Liver (tissue), 9 donors: ENCODE results near the gene KLK10. TPM values are rescaled to one million over a fixed set of nuclear protein-coding genes. Genes with fewer than 3 reads are reported as not detected.

Experiments
- DNase-seq: peaks from one replicate; pipeline ENCODE4 v3.0.0-alpha.2; 2017; ENCODE audit warnings: low spot score
- H3K27ac ChIP-seq, 2 donors: one replicate each; pipeline ENCODE4 v1.7.0; 2013; ENCODE audit warnings: inconsistent platforms in 2 of 2, low read length in 2 of 2, control low read depth in 1 of 2, low read depth in 1 of 2, mild to moderate bottlenecking in 1 of 2
- H3K27me3 ChIP-seq, 4 donors: one replicate each; pipeline versions ENCODE4 v1.6.1 to v1.7.0; 2013; ENCODE audit warnings: low read length in 3 of 4, inconsistent platforms in 1 of 4, mild to moderate bottlenecking in 1 of 4, moderate library complexity in 1 of 4; ENCODE audit not compliant: control insufficient read depth in 4 of 4, insufficient read depth in 4 of 4
- H3K36me3 ChIP-seq, 4 donors: one replicate each; pipeline versions ENCODE4 v1.6.1 to v1.7.0; 2013; ENCODE audit warnings: low read length in 3 of 4, mild to moderate bottlenecking in 3 of 4, low read depth in 1 of 4, moderate library complexity in 1 of 4; ENCODE audit not compliant: control insufficient read depth in 4 of 4, insufficient read depth in 3 of 4
- H3K4me1 ChIP-seq, 4 donors: one replicate each; pipeline versions ENCODE4 v1.6.1 to v1.7.0; 2013; ENCODE audit warnings: low read length in 3 of 4, mild to moderate bottlenecking in 3 of 4, moderate library complexity in 1 of 4; ENCODE audit not compliant: control insufficient read depth in 4 of 4, insufficient read depth in 4 of 4
- H3K4me3 ChIP-seq, 3 donors: one replicate each; pipeline versions ENCODE4 v1.6.1 to v1.7.0; 2013; ENCODE audit warnings: low read length in 3 of 3, control low read depth in 1 of 3, low read depth in 1 of 3, mild to moderate bottlenecking in 1 of 3
- H3K9ac ChIP-seq, 2 donors: one replicate each; pipeline ENCODE4 v1.7.0; 2013; ENCODE audit warnings: low read length in 2 of 2, mild to moderate bottlenecking in 2 of 2, moderate library complexity in 2 of 2, control low read depth in 1 of 2, low read depth in 1 of 2
- H3K9me3 ChIP-seq, 4 donors: one replicate each; pipeline versions ENCODE4 v1.6.1 to v1.7.0; 2013; ENCODE audit warnings: low read length in 3 of 4; ENCODE audit not compliant: control insufficient read depth in 4 of 4
- ATF3 ChIP-seq: IDR thresholded peaks from 2 replicates; pipeline ENCODE4 v1.6.1; 2016; ENCODE audit warnings: antibody characterized with exemption
- CTCF ChIP-seq: fragments of 150-350 bp; IDR thresholded peaks from 2 replicates; pipeline ENCODE4 v1.5.1; 2017; ENCODE audit warnings: improper control_type of control experiment, low read depth, low read length; ENCODE audit not compliant: missing input control
- EGR1 ChIP-seq, 2 donors: IDR thresholded peaks; 2 replicates each; pipeline ENCODE4 v1.6.1; 2016 to 2018; ENCODE audit warnings: antibody characterized with exemption in 2 of 2, low read depth in 2 of 2
- FOXA1 ChIP-seq: IDR thresholded peaks from 2 replicates; pipeline ENCODE4 v1.6.1; 2016; ENCODE audit warnings: antibody characterized with exemption
- FOXA2 ChIP-seq: IDR thresholded peaks from 2 replicates; pipeline ENCODE4 v1.6.1; 2016; ENCODE audit warnings: antibody characterized with exemption
- GABPA ChIP-seq, 2 donors: IDR thresholded peaks in 1 of 2; conservative IDR thresholded peaks in 1 of 2; 2 replicates each; pipeline ENCODE4 v1.6.1; 2016; ENCODE audit warnings: antibody characterized with exemption in 2 of 2, mild to moderate bottlenecking in 1 of 2, moderate library complexity in 1 of 2
- HNF4A ChIP-seq, 2 donors: conservative IDR thresholded peaks; 2 replicates each; pipeline ENCODE4 v1.6.1; 2016; ENCODE audit warnings: antibody characterized with exemption in 2 of 2, mild to moderate bottlenecking in 2 of 2
- HNF4G ChIP-seq: IDR thresholded peaks from 2 replicates; pipeline ENCODE4 v1.6.1; 2016; ENCODE audit warnings: antibody characterized with exemption
- JUND ChIP-seq, 2 donors: IDR thresholded peaks; 2 replicates each; pipeline ENCODE4 v1.6.1; 2016; ENCODE audit warnings: antibody characterized with exemption in 2 of 2
- NR2F2 ChIP-seq: IDR thresholded peaks from 2 replicates; pipeline ENCODE4 v1.6.1; 2016; ENCODE audit warnings: antibody characterized with exemption
- RAD21 ChIP-seq, 2 donors: IDR thresholded peaks; 2 replicates each; pipeline ENCODE4 v1.6.1; 2016; ENCODE audit warnings: antibody characterized with exemption in 2 of 2, mild to moderate bottlenecking in 2 of 2
- REST ChIP-seq: IDR thresholded peaks from 2 replicates; pipeline ENCODE4 v1.6.1; 2016; ENCODE audit warnings: antibody characterized with exemption, mild to moderate bottlenecking
- RXRA ChIP-seq, 2 donors: IDR thresholded peaks; 2 replicates each; pipeline ENCODE4 v1.6.1; 2017 to 2018; ENCODE audit warnings: antibody characterized with exemption in 2 of 2, mild to moderate bottlenecking in 1 of 2
- SP1 ChIP-seq: IDR thresholded peaks from 2 replicates; pipeline ENCODE4 v1.6.1; 2018; ENCODE audit warnings: antibody characterized with exemption, mild to moderate bottlenecking
- TAF1 ChIP-seq: conservative IDR thresholded peaks from 2 replicates; pipeline ENCODE4 v1.6.1; 2016; ENCODE audit warnings: antibody characterized with exemption, mild to moderate bottlenecking
- YY1 ChIP-seq: IDR thresholded peaks from 2 replicates; pipeline ENCODE4 v1.6.1; 2016; ENCODE audit warnings: antibody characterized with exemption, mild to moderate bottlenecking
- WGBS: extraction: QIAGEN DNeasy Blood & Tissue Kit; methylation state at CpG from one replicate; pipeline ENCODE4 v1.1.7; 2013; 5-methylcytosine and 5-hydroxymethylcytosine counted together
- polyA plus RNA-seq, 2 donors: library from polyadenylated mRNA; stranded (reverse) in 1 of 2; unstranded in 1 of 2; fragments of 200-250 nt in 1 of 2; fragments of >200 nt in 1 of 2; fragmentation: Nextera tagmentation in 1 of 2; extraction: Ambion mirVana in 1 of 2; gene quantifications; one replicate each; pipeline versions ENCODE4 v1.2.1 to v1.2.3, GENCODE V29; 2013 to 2015
- total RNA-seq, 2 donors: library from RNA; depleted of rRNA; stranded (reverse); fragments of >200 nt; gene quantifications; one replicate each; pipeline ENCODE4 v1.2.3, GENCODE V29; 2014
- TF ChIP-seq, protein P1 (sequence below): IDR thresholded peaks from 2 replicates; pipeline ENCODE4 v1.6.1; 2016; ENCODE audit warnings: antibody characterized with exemption
- TF ChIP-seq, protein P2 (sequence below): IDR thresholded peaks from 2 replicates; pipeline ENCODE4 v1.6.1; 2016; ENCODE audit warnings: antibody characterized with exemption
- donor health status: healthy.
- donor health status: healthy.
- donor health status: healthy.
- donor health status: healthy.
- donor health status: healthy.

Gene KLK10
- total and polyA plus RNA-seq, 4 donors = 0.06 TPM; not detected in 3

- peaks cover 0 to 8% (median 0%) of the 10 kb centered on the region in 4 donors for H3K27me3 ChIP-seq
Measured at GRCh38 chr19:51025809-51026553, 6.5 kb upstream of the KLK10 start.

More at GRCh38 chr19:51025809-51026553, 6.5 kb upstream of the KLK10 start:
- Histone ChIP-seq H3K4me3 (no peak overlapping the region), H3K9me3 (peaks cover 0 to 3% (median 0%) of the 10 kb centered on the region in 4 donors), H3K9ac (no peak overlapping the region), H3K36me3 (no peaks in the 10 kb centered on the region), H3K27ac (no peak overlapping the region), H3K4me1 (no peaks in the 10 kb centered on the region)
- DNase-seq = no peak
- TF ChIP-seq FOXA1 (no peak), JUND (IDR thresholded peaks at IDR 0.05) (no peak), HNF4G (no peak), RXRA (IDR thresholded peaks at IDR 0.05) (no peak), HNF4A (conservative IDR thresholded peaks at IDR 0.05) (no peak), FOXA2 (no peak), CTCF (no peak), REST (no peak), GABPA (IDR thresholded peaks at IDR 0.05 in 1 of 2, conservative IDR thresholded peaks at IDR 0.05 in 1 of 2) (no peak), ATF3 (no peak), TAF1 (no peak), EGR1 (IDR thresholded peaks at IDR 0.05; ENCODE audit: low read depth in 2 of 2) (no peak), NR2F2 (no peak), SP1 (no peak), YY1 (no peak), RAD21 (IDR thresholded peaks at IDR 0.05) (no peak)
- TF ChIP-seq, protein P1, sequence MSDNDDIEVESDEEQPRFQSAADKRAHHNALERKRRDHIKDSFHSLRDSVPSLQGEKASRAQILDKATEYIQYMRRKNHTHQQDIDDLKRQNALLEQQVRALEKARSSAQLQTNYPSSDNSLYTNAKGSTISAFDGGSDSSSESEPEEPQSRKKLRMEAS = no peak
- TF ChIP-seq, protein P2, sequence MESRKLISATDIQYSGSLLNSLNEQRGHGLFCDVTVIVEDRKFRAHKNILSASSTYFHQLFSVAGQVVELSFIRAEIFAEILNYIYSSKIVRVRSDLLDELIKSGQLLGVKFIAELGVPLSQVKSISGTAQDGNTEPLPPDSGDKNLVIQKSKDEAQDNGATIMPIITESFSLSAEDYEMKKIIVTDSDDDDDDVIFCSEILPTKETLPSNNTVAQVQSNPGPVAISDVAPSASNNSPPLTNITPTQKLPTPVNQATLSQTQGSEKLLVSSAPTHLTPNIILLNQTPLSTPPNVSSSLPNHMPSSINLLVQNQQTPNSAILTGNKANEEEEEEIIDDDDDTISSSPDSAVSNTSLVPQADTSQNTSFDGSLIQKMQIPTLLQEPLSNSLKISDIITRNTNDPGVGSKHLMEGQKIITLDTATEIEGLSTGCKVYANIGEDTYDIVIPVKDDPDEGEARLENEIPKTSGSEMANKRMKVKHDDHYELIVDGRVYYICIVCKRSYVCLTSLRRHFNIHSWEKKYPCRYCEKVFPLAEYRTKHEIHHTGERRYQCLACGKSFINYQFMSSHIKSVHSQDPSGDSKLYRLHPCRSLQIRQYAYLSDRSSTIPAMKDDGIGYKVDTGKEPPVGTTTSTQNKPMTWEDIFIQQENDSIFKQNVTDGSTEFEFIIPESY = no peak
- 54% methylated on average over 18 of the region's 18 CpGs for WGBS
